ENCODE results near the gene IFIT1.

GRCh38 chr10:89421018-89421476 is 28.6 kb downstream of the IFIT1 start:
- TF ChIP-seq, protein P1, sequence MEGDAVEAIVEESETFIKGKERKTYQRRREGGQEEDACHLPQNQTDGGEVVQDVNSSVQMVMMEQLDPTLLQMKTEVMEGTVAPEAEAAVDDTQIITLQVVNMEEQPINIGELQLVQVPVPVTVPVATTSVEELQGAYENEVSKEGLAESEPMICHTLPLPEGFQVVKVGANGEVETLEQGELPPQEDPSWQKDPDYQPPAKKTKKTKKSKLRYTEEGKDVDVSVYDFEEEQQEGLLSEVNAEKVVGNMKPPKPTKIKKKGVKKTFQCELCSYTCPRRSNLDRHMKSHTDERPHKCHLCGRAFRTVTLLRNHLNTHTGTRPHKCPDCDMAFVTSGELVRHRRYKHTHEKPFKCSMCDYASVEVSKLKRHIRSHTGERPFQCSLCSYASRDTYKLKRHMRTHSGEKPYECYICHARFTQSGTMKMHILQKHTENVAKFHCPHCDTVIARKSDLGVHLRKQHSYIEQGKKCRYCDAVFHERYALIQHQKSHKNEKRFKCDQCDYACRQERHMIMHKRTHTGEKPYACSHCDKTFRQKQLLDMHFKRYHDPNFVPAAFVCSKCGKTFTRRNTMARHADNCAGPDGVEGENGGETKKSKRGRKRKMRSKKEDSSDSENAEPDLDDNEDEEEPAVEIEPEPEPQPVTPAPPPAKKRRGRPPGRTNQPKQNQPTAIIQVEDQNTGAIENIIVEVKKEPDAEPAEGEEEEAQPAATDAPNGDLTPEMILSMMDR (IDR thresholded peaks at IDR 0.05), result no peak
- no peak for TF ChIP-seq POLR2A (IDR thresholded peaks at IDR 0.05; ENCODE audit: low read depth)
